ENCODE data around the gene FGD5.

GRCh38 chr3:14834807-14835466 is 16.2 kb downstream of the FGD5 start:
- TF ChIP-seq EZH2 (IDR thresholded peaks at IDR 0.05; ENCODE audit: borderline replicate concordance, low read depth, low read length, poor library complexity, severe bottlenecking): no peak
- TF ChIP-seq CTCF (conservative IDR thresholded peaks at IDR 0.05; ENCODE audit: low read depth, low read length): no peak

Data from A673 (cell line).